Activated gamma-delta T cell treated with Interleukin-2 at 50 U/mL for 16 hours (primary cell): ENCODE measurements around the gene TMEM143.
A peak's percentile ranks its signal among the peaks of the same experiment; 100 is the strongest.

Experiments
- DNase-seq: peaks from one replicate; pipeline ENCODE4 v3.0.0-alpha.2; 2020

Gene TMEM143

DNA sequence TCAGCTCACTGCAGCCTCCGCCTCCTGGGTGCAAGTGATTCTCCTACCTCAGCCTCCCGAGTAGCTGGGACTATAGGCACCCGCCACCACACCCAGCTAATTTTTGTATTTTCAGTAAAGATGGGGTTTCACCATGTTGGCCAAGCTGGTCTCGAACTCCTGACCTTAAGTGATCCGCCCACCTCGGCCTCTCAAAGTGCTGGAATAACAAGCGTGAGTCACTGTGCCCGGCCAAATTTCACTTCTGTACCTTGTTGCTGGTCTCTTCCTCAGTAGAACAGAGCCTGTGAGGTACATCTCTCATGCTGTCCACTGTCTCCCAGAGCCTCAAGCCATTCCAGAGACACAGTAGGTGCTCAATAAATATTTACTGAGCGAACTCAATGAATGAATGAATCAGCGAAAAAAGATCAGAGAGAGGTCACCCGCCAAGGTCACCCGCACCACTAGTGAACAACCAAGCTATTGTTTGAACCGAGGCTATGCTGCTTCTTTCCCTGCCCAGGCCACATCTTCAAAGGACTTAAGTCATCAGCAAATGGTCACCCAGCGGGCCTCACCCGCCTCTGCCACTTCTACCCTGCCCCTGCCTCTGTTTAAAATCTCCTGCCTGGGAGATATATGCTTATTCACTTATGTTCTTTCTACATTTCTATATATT lies 9.3 kb downstream of the TMEM143 start:
- DNase-seq, result no peak

DNA sequence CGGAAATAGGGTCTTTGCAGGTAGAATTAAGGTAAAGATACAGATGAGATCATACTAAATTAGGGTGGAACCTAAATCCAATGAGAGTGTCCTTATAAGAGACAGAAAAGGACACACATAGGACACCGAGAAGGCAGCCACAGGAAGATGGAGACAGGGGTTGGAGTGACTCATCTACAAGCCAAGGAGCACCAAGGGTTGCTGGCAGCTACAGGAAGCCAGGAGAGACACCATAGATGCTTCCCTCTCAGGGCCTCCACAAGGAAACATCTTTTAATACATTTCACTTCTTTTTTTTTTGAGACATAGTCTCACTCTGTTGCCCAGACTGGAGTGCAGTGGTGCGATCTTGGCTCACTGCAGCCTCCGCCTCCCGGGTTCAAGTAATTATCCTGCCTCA lies 10.1 kb downstream of the TMEM143 start:
- no peak for DNase-seq

DNA sequence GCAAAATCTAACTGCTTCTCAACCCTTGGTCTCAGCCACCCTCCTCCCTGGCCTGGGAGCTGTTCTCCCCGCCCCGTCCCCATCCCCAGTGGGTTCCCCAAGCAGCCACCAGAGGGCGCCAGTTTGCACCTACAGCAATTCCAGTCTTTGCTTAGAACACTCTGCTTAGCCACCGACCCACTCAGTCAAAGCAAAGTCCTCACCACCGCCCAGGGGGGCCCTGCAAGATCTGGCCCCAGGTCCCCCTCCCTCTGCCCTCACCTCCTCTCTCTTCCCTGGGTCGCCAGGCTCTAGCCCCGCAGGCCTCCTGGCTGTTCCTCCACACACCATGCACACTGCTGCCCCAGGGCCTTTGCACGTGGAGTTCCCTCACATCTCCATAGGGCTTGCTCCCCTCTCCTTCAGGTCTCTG lies 12.4 kb downstream of the TMEM143 start:
- DNase-seq, result peak; percentile 79

DNA sequence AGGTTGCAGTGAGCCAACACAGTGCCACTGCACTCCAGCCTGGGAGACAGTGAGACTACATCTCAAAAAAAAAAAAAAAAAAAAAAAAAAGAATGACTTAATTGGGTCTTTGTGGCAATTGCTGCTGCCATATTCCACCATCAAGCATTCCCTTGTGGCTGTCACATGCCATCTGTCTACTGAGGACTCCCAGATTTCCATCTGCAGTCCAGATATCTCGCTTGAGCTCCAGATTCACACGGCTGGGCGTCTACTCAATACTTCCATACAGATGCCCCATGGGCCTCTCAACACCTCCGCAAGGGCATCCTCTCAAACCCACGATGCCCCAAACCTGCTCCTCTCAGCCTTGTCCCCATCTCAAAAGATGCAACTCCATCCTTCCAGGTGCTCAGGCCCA lies 12.9 kb downstream of the TMEM143 start:
- no peak for DNase-seq

DNA sequence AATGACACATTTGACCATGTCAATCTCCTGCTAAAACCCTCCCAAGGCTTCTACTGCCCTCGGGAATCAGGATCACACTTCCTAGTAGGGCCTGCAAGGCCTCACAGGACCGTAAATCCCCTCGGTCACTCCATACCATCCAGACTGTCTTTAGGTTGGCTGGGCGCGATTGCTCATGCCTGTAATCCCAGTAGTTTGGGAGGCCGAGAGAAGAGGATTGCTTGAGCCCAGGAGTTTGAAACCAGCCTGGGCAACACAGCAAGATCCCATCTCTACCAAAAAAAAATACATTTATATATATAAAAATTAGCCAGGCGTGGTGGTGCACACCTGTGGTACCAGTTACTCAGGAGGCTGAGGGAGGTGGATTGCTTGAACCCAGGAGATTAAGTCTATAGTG lies 15.0 kb downstream of the TMEM143 start:
- DNase-seq, result no peak

DNA sequence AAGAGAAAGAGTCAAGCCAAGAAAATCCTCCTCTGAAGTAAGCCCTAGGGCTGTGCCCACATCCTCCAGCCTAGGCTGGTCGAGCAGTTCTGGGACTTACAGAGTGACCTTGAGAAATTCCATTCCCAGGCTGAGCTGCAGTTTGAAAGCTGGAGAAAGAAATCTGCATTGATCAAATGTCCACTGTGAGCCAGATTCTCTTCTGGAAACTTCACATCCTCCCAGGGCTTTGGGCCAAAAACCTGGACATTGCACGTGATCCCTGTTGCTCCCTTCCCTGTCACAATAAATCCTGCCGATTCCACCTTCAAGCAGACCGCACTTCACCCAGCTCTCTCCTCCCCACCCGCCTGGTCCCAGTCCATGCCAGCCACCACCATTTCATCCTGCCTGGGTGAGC lies 15.7 kb downstream of the TMEM143 start:
- no peak for DNase-seq

DNA sequence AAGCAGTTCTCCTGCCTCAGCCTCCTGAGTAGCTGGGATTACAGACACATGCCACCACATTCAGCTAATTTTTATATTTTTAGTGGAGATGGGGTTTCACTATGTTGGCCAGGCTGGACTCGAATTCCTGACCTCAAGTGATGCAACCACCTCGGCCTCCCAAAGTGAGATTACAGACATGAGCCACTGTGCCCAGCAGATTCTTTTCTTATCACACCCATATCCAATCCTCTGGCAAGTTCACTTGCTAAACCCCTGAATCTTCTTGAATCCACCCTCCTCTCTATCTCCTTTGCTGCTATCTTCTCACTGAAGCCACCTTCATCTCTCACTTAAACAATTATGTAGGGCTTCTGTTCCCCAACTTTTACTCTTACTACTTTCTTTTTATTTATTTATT lies 17.5 kb downstream of the TMEM143 start:
- no peak for DNase-seq

DNA sequence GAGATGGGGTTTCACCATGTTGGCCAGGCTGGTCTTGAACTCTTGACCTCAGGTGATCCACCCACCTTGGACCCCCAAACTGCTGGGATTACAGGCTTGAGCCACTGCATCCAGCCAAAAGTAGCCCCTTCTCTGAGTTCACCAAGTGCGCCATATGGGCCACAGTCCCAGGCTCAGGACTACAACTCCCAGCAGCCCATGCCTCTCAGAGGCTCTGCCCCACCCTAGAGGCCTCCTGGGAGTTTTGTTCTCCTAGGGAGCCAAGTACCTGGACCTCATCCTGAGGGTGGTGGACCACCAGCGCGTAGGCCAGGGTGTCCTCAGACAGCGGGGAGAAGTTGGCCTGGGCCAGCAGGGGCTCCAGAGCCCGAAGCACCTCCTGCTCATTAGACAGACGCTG lies 18.8 kb downstream of the TMEM143 start:
- no peak for DNase-seq

DNA sequence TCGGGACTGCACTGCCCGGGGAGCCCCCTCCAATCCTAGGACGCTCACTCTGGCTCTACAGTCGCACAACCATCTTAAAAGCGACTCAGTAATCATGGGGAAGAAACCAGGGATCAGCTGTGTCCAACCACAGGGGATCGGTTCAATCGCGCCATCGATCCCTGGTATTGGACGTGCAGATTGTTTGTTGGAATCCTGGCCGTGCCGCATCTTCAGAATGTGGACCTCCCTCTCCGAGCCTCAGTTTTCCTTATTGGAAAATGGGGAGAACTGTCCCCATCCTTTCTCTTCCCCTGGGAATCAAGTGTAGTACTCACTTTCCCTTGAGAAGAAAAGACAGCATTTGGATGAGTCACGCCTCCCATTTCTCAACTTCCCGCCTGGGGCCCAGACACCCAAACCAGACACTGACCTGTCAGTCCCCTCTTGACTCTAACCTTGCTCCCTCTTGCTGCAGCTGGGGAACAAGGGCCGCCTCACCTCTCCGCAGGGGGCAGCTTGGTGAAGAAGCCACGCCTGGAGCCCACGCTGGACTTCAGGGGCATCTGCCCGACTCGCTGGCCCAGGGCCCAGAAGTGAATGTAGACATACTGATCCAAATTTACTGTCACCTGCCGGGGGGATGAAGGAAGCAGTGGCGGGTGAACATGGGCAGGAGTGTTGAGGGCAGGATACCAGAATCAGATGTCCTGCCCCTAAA lies 20.7 kb downstream of the TMEM143 start:
- no peak for DNase-seq

DNA sequence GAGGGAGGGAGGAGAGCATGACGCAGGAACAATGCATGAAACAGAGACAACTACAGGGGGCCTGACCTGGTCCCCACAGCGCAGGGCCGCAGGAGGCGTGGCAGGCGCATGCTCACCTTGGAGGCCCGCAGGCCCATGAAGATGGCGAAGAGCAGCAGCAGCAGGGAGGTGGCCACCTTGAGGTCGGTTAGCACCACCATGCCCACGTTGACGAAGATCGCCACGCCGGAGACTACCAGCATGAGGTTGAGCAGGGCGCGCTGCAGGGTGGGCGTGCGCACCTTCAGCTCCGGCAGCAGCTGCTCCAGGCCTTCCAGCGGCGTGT lies 21.4 kb downstream of the TMEM143 start:
- no peak for DNase-seq

DNA sequence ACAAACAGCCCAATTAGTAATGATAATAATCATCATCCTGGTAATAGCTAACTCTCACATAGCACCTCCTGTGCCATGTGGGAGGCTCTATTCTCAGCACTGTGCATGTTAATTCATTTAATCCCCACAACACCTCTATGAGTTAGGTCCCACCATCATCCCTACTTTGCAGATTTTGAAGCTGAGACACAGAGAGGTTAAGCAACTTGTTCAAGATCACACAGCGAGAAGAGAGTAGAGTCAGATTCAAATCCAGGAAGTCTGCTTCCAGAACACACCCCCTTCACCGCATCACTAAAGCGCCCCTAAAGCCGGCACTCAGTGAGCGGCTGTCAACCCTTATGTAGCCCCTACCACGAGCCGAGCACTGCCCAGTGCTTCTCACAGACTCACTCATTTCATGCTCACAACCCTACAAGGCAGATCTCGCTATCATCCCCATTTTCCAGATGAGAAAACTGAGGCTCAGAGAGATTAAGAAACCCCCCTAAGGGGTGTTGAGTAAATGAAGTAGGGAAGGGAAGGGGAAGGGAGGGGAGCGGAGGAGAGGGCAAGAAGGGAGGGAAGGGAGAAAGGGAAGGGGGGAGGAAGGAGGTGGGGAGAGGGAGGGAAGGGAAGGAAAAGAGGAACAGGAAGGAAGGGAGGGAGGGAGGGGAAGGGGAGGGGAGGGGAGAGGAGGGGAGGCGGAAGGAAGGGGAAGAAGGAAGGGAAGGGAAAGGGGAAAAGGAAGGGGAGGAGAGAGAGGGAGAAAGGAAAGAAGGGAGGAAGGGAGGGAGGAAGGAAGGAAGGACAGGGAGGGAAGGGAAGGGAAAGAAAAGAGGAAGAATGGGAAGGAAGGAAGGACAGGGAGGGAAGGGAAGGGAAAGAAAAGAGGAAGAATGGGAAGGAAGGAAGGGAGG lies 22.0 kb downstream of the TMEM143 start:
- no peak for DNase-seq

DNA sequence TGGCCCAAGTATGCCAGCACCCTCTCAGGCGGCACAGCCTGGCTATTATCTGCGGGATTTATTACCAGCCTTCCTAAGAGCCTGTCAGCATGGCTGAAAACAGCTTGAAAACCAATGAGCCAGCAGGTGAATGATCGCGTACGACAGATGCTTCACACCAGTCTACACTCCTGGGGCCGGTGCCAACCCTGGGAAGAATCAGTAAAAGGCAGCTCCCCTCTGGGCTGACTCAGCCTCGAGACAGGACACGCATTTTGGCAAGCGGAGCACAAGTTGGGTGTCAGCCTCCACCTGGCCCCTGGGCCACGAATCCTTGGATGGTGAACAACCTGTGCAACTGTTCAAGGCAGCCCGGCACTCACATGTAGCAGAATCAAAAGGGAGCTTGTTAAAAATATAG lies 22.7 kb downstream of the TMEM143 start:
- no peak for DNase-seq

DNA sequence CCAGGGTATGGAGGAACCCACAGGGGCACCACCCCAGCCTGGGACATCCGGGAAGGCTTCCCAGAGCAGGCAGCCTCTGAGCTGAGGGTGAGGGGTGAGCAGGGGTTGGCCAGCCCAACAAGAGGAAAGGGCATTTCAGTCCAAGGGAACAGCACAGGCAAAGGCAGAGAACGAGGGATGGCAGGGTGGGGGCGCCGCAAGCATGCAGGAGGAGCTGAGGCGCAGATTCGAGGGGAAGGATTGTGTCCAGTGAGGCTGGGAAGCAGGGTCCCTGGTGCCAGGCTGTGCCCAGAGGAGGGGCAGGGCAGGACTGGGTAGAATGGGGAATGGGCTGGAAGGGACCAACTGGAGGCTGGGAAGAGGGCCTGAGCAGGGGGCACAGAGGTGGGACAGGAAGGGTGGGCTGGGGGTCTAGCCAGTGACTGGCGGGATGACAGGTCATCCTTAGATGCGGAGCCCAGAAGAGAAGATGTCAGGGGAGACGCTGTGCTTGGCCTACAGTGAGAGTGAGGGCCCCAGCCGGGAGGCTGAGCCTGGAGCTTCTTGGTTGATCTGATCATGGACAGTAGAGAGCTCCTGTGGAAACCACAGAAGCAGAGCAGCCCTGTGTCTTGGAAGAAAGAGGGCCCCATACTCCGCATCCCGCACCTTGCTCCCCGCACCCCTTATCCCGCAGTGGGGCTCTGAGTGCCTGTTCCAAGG lies 24.8 kb downstream of the TMEM143 start:
- no peak for DNase-seq

DNA sequence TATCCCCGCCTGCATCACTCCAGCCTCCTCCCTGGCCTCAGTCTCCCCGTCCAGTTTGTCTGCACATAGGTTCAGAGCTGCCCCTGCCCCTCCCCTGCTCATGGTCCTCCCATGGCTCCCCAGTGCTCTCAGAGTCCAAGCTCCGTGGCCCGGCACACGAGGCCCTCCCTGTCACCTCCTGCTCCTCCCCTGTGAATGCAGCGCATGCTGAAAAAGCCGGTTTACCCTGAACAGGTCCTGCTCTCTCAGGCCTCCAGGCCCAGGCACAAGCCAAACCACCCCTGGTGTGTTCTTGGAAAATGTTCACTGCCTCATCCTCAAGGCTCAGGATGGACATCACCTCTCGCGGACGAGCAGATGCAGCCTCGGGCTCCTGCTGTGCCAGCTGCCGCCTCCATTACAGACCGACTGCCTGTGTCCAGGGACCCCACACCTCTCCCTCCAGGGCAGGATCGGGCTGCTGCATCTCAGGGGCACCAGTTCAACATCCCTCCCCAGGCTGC lies 25.4 kb downstream of the TMEM143 start:
- DNase-seq, result no peak

DNA sequence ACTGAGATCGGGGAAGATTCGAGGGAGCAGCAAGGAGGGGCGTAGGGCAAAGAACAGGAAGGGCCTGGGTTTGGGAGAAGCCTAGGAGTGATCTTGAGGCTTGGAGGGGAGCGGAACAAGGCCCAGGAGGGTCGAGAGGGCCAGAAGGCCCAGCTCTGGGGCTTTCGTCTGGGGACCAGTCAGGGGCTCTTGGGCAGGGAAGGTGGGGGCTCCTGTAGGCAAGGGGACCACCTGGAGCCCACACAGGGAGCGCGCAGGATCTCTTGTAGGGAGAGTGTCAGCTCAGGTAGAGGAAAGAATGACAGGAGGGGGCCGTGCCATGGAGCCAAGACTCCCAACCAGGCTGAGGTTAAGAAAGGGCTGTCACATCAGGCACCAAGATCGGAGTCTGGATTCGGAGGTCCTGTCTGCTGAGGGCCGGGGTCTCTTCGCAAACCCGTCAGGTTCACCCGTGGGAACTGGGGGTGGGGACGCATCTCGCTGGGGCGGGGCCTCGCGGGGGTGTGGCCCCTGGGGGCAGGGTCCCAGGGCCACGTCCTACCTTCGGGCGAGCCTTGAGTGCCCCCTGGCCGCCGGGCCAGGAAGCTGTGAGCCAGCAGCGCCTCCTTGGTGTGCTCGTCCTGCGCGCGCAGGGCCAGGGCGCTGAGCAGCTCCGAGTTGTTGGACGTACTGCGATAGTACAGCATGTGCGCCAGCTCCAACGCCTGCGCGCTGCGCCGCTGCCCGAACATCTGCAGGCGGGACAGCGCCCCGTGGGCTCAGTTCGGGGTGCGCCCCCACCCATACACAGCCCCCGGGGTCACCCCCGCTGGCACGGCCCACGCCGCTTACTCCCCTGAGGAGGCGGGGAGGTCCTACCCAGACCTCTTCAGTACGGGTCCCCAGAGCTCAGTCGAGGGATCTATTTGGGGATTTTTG lies 30.0 kb downstream of the TMEM143 start:
- peak; percentile 92 for DNase-seq

DNA sequence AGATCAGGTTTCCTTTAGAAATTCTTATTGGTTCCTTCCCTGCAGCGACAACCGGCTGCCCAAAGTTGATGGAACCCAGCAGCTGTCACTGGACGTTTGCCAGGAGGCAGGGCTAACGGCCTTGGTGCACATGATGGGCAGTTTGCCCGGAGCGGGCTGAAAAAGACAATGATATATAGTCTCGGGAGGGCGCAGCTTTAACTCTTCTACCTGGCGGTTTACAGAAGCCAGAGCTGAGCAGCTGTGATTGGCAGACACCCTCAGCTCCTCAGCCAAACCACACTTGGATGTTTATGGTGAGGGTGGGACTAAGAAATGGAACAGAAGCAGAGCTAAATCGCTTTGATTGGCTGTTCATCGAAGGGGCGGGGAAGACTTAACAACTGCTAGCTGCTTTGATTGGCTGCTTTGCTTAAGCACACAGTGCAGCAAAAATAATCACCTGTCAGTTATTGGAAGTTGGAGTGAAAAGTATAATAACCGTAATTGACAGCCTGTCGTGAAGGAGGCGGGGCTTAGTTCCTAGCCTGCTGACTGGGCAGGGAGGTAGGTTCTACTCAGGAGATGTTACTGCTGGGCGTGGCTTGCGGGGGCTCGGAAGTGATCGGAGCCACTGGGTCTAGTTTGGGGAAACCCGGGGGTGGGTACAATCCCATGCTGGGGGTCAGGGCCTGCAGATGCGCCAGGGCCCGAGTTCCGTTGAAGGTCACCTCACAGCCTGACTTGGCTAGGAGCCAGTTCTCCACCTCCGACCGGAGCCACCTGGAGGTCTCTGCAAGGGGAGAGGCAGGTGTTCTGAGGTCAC lies 30.9 kb downstream of the TMEM143 start:
- peak; percentile 92 for DNase-seq

DNA sequence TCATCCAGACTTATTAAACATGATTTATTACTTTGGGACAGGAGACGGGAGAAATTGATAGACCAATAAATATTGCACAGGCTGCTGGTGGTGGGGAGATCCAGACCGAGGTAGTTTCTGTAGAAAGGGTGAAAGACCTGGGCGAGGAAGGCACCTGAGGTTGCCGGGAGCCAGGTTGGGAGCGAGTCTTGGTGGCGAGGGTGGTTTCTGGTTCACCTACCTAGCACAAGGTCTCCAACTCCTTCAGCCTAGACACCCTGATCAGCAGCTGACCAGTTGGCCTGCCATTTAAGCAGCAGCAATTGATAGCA lies 31.4 kb downstream of the TMEM143 start:
- no peak for DNase-seq

DNA sequence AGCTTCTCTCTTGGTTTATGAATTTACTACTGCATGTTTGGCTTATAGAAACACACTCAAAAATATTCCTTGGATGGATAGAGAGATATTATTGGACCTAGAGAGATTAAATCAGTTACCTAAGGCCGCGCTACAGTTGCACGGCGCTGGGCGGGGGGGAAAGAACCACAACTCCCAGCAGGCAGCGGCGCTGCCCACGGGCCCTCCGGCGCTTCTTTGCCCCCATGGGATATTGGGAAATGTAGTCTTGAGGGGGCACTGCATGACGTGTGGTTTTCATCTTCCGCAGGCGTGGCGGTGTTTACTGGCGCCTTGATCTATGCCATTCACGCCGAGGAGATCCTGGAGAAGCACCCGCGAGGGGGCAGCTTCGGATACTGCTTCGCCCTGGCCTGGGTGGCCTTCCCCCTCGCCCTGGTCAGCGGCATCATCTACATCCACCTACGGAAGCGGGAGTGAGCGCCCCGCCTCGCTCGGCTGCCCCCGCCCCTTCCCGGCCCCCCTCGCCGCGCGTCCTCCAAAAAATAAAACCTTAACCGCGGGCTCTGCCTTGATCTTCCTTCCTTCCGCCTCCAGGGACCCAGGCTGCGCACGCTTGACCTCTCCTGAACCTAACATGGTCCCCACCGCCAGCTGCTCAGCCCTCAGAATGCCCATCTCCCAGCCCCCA lies 33.6 kb downstream of the TMEM143 start:
- peak; percentile 83 for DNase-seq

DNA sequence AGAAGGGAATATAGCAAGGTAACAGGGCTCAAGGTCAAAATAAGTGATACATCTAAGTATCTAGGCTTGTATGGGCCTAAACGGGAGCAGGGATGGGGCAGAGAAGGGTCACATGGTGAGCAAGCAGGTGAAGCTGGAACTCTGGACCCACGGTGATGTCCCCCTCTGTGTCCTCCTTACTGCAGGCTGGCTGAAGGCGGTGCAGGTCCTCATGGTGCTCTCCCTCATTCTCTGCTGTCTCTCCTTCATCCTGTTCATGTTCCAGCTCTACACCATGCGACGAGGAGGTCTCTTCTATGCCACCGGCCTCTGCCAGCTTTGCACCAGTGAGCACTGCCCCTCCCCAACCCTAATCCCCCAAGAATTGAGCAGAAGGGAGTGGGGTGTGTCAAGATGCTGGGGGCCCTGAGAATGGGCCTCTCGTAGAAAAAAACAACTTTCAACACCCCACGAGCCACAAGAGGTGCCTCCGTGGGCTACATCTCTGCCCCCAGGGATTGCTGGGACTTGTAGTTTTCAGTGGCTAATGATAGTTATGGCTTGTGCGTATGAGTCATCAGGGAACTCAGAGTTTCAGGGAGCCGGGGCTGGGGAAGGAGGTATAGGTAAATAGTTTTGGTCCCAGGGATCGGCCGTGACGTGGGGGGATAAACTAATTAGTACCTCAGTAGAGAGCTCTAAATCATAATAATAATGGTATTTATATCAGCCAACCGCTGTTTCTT lies 34.4 kb downstream of the TMEM143 start:
- peak; percentile 27 for DNase-seq
